CD4-positive, alpha-beta T cell treated with Interleukin-17A for 1 hour (primary cell): Measurements from ENCODE around the gene MED13L.
A peak's percentile ranks its signal among the peaks of the same experiment; 100 is the strongest.
"Not testable (repeated sequence)": the region's sequence is repeated elsewhere in the genome, so short reads cannot be mapped to it uniquely, and the experiment has no call there.

ENCODE experiments used
- DNase-seq: peaks from one replicate; pipeline ENCODE4 v3.0.0-alpha.2; 2020

MED13L gene

GRCh38 chr12:116039081-116039480, 238.4 kb downstream of the MED13L start:
- no peak for DNase-seq

GRCh38 chr12:116037941-116038837, 239.3 kb downstream of the MED13L start:
- DNase-seq = no peak

- no peak for DNase-seq
Measured at GRCh38 chr12:116033765-116034164, 243.7 kb downstream of the MED13L start.

- not testable (repeated sequence) for DNase-seq
Measured at GRCh38 chr12:116031624-116032023, 245.9 kb downstream of the MED13L start.

GRCh38 chr12:116028619-116029018, 248.9 kb downstream of the MED13L start:
- no peak for DNase-seq

GRCh38 chr12:116027551-116027821, 250.0 kb downstream of the MED13L start:
- DNase-seq = no peak

- DNase-seq = no peak
Measured at GRCh38 chr12:116026768-116027550, 250.5 kb downstream of the MED13L start.

- no peak for DNase-seq
Measured at GRCh38 chr12:116026346-116026745, 251.1 kb downstream of the MED13L start.

- no peak for DNase-seq
Measured at GRCh38 chr12:116024769-116025168, 252.7 kb downstream of the MED13L start.

GRCh38 chr12:116019415-116019814, 258.1 kb downstream of the MED13L start:
- DNase-seq = no peak

GRCh38 chr12:116018282-116018681, 259.2 kb downstream of the MED13L start:
- no peak for DNase-seq

- DNase-seq = peak; percentile 15
Measured at GRCh38 chr12:116015525-116015924, 262.0 kb downstream of the MED13L start.

- no peak for DNase-seq
Measured at GRCh38 chr12:116012757-116013156, 264.7 kb downstream of the MED13L start.

GRCh38 chr12:116011217-116011616, 266.3 kb downstream of the MED13L start:
- no peak for DNase-seq

GRCh38 chr12:116010467-116010866, 267.0 kb downstream of the MED13L start:
- no peak for DNase-seq

- no peak for DNase-seq
Measured at GRCh38 chr12:116009805-116010204, 267.7 kb downstream of the MED13L start.

GRCh38 chr12:116006141-116006540, 271.4 kb downstream of the MED13L start:
- no peak for DNase-seq

- no peak for DNase-seq
Measured at GRCh38 chr12:116002890-116003536, 274.5 kb downstream of the MED13L start.

- DNase-seq = no peak
Measured at GRCh38 chr12:116000252-116000651, 277.2 kb downstream of the MED13L start.

- no peak for DNase-seq
Measured at GRCh38 chr12:115999582-115999981, 277.9 kb downstream of the MED13L start.

- no peak for DNase-seq
Measured at GRCh38 chr12:115998794-115999478, 278.6 kb downstream of the MED13L start.

GRCh38 chr12:115998119-115998633, 279.3 kb downstream of the MED13L start:
- DNase-seq = peak; percentile 48

- DNase-seq = no peak
Measured at GRCh38 chr12:115993737-115994136, 283.8 kb downstream of the MED13L start.
